Mucosa of descending colon (tissue), 3 donors: ENCODE measurements around the gene MSH3. TPM values are rescaled to one million over a fixed set of nuclear protein-coding genes. Genes with fewer than 3 reads are reported as not detected.

Experiments
- ATAC-seq: fragments of 200-7000 bp; cut with Tn5 transposase; one replicate; pipeline ENCODE4 v1.9.1; 2020; ENCODE audit warnings: mild to moderate bottlenecking, moderate library complexity
- DNase-seq, 3 donors: peaks; one replicate each; pipeline ENCODE4 v3.0.0-alpha.2; 2020
- H3K36me3 ChIP-seq: fragments of 200-600 bp; one replicate; pipeline ENCODE4 v1.8.0; 2021; ENCODE audit warnings: low read depth, mild to moderate bottlenecking
- H3K4me1 ChIP-seq: fragments of 200-600 bp; one replicate; pipeline ENCODE4 v1.8.0; 2021; ENCODE audit warnings: low read depth, mild to moderate bottlenecking
- H3K4me3 ChIP-seq: fragments of 200-600 bp; one replicate; pipeline ENCODE4 v1.8.0; 2021; ENCODE audit warnings: mild to moderate bottlenecking
- H3K9me3 ChIP-seq: fragments of 200-600 bp; one replicate; pipeline ENCODE4 v1.8.0; 2021; ENCODE audit warnings: mild to moderate bottlenecking
- CTCF ChIP-seq: fragments of 200-600 bp; IDR thresholded peaks from one replicate; pipeline ENCODE4 v1.8.0; 2022; ENCODE audit warnings: antibody characterized with exemption, mild to moderate bottlenecking
- intact Hi-C, 2 donors: fragments of 100-400 bp; cut with DNase I in 1 of 2; cut with micrococcal nuclease in 1 of 2; formaldehyde crosslinking; loops; one replicate each; pipeline versions ENCODE4 v1.11.0 to v1.11.1; 2022; cut with DNase I, micrococcal nuclease
- total RNA-seq, 3 donors: library from RNA; stranded (reverse); fragmentation: NEBNext Ultra II Directional in 2 of 3; extraction: Animal tissue kit (Norgen Biotek cat#: 25700) in 2 of 3; gene quantifications; one replicate each; pipeline versions ENCODE4 v1.2.1 to v1.2.4, GENCODE V29; 2021 to 2023
- donor health status: DM: no; HTN: no; CAD: no; lungs with moderate emphysema.
- donor health status: DM: no; HTN: no; CAD: no.
- donor health status: DM: no; HTN: yes; CAD: no.

The MSH3 gene
- total RNA-seq, 3 donors from 2014 or later = 16.8 to 20.0 (median 17.1) TPM

GRCh38 chr5:80797428-80798024, 143.1 kb downstream of the MSH3 start:
- intact Hi-C loops = no loop called here
- TF ChIP-seq CTCF = no peak
- no peaks in the 10 kb centered on the region for H3K4me1 ChIP-seq
- H3K36me3 ChIP-seq = no peaks in the 10 kb centered on the region
- ATAC-seq (no peak), DNase-seq (no peak)
- H3K9me3 ChIP-seq = no peaks in the 10 kb centered on the region
- no peak overlapping the region for H3K4me3 ChIP-seq

- Histone ChIP-seq H3K36me3 (no peaks in the 10 kb centered on the region), H3K4me3 (no peak overlapping the region), H3K4me1 (no peaks in the 10 kb centered on the region), H3K9me3 (no peaks in the 10 kb centered on the region)
- DNase-seq (no peak), ATAC-seq (no peak)
- TF ChIP-seq CTCF = no peak
- intact Hi-C loops = no loop called here
Measured at GRCh38 chr5:80798166-80798565, 143.7 kb downstream of the MSH3 start.

GRCh38 chr5:80798633-80799032, 144.2 kb downstream of the MSH3 start:
- no peak for DNase-seq
- TF ChIP-seq CTCF = no peak
- Histone ChIP-seq H3K4me3 (no peak overlapping the region), H3K4me1 (no peaks in the 10 kb centered on the region), H3K9me3 (no peaks in the 10 kb centered on the region), H3K36me3 (no peaks in the 10 kb centered on the region)
- no peak for ATAC-seq
- intact Hi-C loops = no loop called here

- no peaks in the 10 kb centered on the region for H3K36me3 ChIP-seq
- no peak for TF ChIP-seq CTCF
- no peak for ATAC-seq
- intact Hi-C loops = no loop called here
- no peak overlapping the region for H3K4me3 ChIP-seq
- H3K9me3 ChIP-seq = no peaks in the 10 kb centered on the region
- no peak for DNase-seq
- no peaks in the 10 kb centered on the region for H3K4me1 ChIP-seq
Measured at GRCh38 chr5:80799041-80799440, 144.6 kb downstream of the MSH3 start.

GRCh38 chr5:80799573-80799972, 145.1 kb downstream of the MSH3 start:
- no peaks in the 10 kb centered on the region for H3K36me3 ChIP-seq

More at GRCh38 chr5:80799573-80799972, 145.1 kb downstream of the MSH3 start:
- intact Hi-C loops = no loop called here
- no peak for ATAC-seq
- Histone ChIP-seq H3K4me3 (no peak overlapping the region), H3K4me1 (no peaks in the 10 kb centered on the region), H3K9me3 (no peaks in the 10 kb centered on the region)
- TF ChIP-seq CTCF = no peak
- DNase-seq = no peak
